ENCODE data around the gene RAD52.

DNA sequence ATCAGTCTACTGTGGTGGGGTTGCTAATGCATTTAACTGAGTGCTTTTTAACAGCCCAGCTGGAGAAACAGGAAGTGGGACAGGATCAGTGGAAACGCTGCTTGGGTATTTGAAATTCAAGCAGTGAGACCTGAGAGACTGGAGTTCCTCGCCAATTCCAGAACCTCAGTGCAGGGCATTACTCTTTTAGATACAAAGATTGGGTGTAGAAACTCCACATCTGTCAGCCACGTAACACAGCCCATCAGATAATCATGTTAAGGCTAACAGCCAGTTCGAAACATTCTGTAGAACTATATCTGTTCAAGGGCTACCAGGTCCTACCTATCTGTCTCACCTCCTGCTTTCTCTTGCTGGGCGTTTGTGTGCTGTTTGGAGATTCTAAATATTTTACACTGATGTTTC, 45.5 kb downstream of the RAD52 start:
- no peak for TF ChIP-seq ZNF384 (IDR thresholded peaks at IDR 0.05)
- no peak for TF ChIP-seq L3MBTL2 (conservative IDR thresholded peaks at IDR 0.05)
- TF ChIP-seq SP1 (IDR thresholded peaks at IDR 0.05) = no peak
- no peak for TF ChIP-seq LEF1 (IDR thresholded peaks at IDR 0.05; ENCODE audit: borderline replicate concordance)
- TF ChIP-seq SUZ12 (IDR thresholded peaks at IDR 0.05) = no peak
- TF ChIP-seq ARNT (IDR thresholded peaks at IDR 0.05) = no peak
- TF ChIP-seq HDGF (IDR thresholded peaks at IDR 0.05; ENCODE audit: borderline replicate concordance) = no peak
- no peak for TF ChIP-seq FOXM1 (IDR thresholded peaks at IDR 0.05; ENCODE audit: borderline replicate concordance)
- no peak for TF ChIP-seq CTBP1 (IDR thresholded peaks at IDR 0.05; ENCODE audit: borderline replicate concordance)
- TF ChIP-seq FOXK2 (IDR thresholded peaks at IDR 0.05) = no peak
- no peak for TF ChIP-seq BHLHE40 (IDR thresholded peaks at IDR 0.05; ENCODE audit: borderline replicate concordance)
- no peak for TF ChIP-seq NFRKB (IDR thresholded peaks at IDR 0.05)

Measured in HEK293T (cell line).